Lung (tissue), 12 donors: Measurements from ENCODE around the gene RAB27A. TPM values are rescaled to one million over a fixed set of nuclear protein-coding genes. Genes with fewer than 3 reads are reported as not detected.
A peak's percentile ranks its signal among the peaks of the same experiment; 100 is the strongest.
"Not testable (repeated sequence)": the region's sequence is repeated elsewhere in the genome, so short reads cannot be mapped to it uniquely, and the experiment has no call there.

ENCODE experiments used
- ATAC-seq: fragments of 200-7000 bp; cut with Tn5 transposase; one replicate; pipeline ENCODE4 v1.9.1; 2020; ENCODE audit warnings: moderate number of reproducible peaks; ENCODE audit not compliant: insufficient read depth, low FRiP score
- DNase-seq, 3 donors: peaks; one replicate each; pipeline ENCODE4 v3.0.0-alpha.2; 2013 to 2017
- H3K27ac ChIP-seq, 2 donors: one replicate each; pipeline ENCODE4 v1.5.1; 2013; ENCODE audit warnings: mild to moderate bottlenecking in 2 of 2, moderate library complexity in 2 of 2, control low read depth in 1 of 2, inconsistent platforms in 1 of 2, low read depth in 1 of 2, low read length in 1 of 2
- H3K27me3 ChIP-seq, 3 donors: one replicate each; pipeline ENCODE4 v1.5.1; 2013; ENCODE audit warnings: low read length in 2 of 3; ENCODE audit not compliant: control insufficient read depth in 3 of 3, insufficient read depth in 3 of 3
- H3K36me3 ChIP-seq, 4 donors: one replicate each; pipeline ENCODE4 v1.5.1; 2013; ENCODE audit warnings: low read length in 4 of 4, mild to moderate bottlenecking in 1 of 4, moderate library complexity in 1 of 4; ENCODE audit not compliant: control insufficient read depth in 4 of 4, insufficient read depth in 4 of 4
- H3K4me1 ChIP-seq, 5 donors: one replicate each; pipeline ENCODE4 v1.5.1; 2013; ENCODE audit warnings: low read length in 5 of 5, mild to moderate bottlenecking in 2 of 5, moderate library complexity in 1 of 5; ENCODE audit not compliant: control insufficient read depth in 5 of 5, insufficient read depth in 5 of 5
- H3K4me3 ChIP-seq: one replicate; pipeline ENCODE4 v1.5.1; 2013; ENCODE audit warnings: mild to moderate bottlenecking, control low read depth, moderate library complexity
- H3K9ac ChIP-seq, 2 donors: one replicate each; pipeline ENCODE4 v1.5.1; 2013; ENCODE audit warnings: low read length in 2 of 2, control low read depth in 1 of 2; ENCODE audit not compliant: insufficient read depth in 1 of 2
- H3K9me3 ChIP-seq, 4 donors: one replicate each; pipeline ENCODE4 v1.5.1; 2013; ENCODE audit warnings: low read length in 3 of 4, mild to moderate bottlenecking in 1 of 4, moderate library complexity in 1 of 4; ENCODE audit not compliant: control insufficient read depth in 4 of 4, insufficient read depth in 3 of 4
- WGBS, 2 donors: extraction: QIAGEN DNeasy Blood & Tissue Kit; methylation state at CpG; one replicate each; pipeline ENCODE4 v1.1.7; 2013; 5-methylcytosine and 5-hydroxymethylcytosine counted together
- polyA plus RNA-seq, 2 donors: library from polyadenylated mRNA; stranded (reverse); fragments of 200-250 nt; gene quantifications; one replicate each; pipeline ENCODE4 v1.2.1, GENCODE V29; 2013
- total RNA-seq, 2 donors: library from RNA; depleted of rRNA in 1 of 2; stranded (reverse); fragments of >200 nt in 1 of 2; gene quantifications; one replicate each; pipeline ENCODE4 v1.2.1, GENCODE V29; 2014 to 2021
- TF ChIP-seq, protein P1 (sequence below): IDR thresholded peaks from 2 replicates; pipeline ENCODE4 v1.5.1; 2012; ENCODE audit warnings: mild to moderate bottlenecking; ENCODE audit errors: control extremely low read depth, extremely low read depth
- donor health status: control.
- donor health status: control.
- donor health status: Bipolar disorder and iron deficiency.
- donor health status: healthy.
- donor health status: DM: yes; HTN: yes; CAD: no.

RAB27A gene
- total and polyA plus RNA-seq, 4 donors = 24.4 to 77.1 (median 63.4) TPM

GRCh38 chr15:55283379-55284147 lies 6.0 kb downstream of the RAB27A start:
- H3K4me1 ChIP-seq = peaks cover 0 to 24% (median 12%) of the 10 kb centered on the region in 5 donors
- WGBS, 2 donors = 53 to 55% methylated on average over 6 of the region's 6 CpGs
- no peak overlapping the region for H3K4me3 ChIP-seq
- TF ChIP-seq, protein P1, sequence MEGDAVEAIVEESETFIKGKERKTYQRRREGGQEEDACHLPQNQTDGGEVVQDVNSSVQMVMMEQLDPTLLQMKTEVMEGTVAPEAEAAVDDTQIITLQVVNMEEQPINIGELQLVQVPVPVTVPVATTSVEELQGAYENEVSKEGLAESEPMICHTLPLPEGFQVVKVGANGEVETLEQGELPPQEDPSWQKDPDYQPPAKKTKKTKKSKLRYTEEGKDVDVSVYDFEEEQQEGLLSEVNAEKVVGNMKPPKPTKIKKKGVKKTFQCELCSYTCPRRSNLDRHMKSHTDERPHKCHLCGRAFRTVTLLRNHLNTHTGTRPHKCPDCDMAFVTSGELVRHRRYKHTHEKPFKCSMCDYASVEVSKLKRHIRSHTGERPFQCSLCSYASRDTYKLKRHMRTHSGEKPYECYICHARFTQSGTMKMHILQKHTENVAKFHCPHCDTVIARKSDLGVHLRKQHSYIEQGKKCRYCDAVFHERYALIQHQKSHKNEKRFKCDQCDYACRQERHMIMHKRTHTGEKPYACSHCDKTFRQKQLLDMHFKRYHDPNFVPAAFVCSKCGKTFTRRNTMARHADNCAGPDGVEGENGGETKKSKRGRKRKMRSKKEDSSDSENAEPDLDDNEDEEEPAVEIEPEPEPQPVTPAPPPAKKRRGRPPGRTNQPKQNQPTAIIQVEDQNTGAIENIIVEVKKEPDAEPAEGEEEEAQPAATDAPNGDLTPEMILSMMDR = no peak
- peak; percentile 69 for ATAC-seq
- peak; percentile 33 to 70 (median 40) for DNase-seq
- H3K36me3 ChIP-seq = no peaks in the 10 kb centered on the region
- no peaks in the 10 kb centered on the region for H3K27me3 ChIP-seq
- no peak overlapping the region for H3K27ac ChIP-seq
- H3K9me3 ChIP-seq = no peaks in the 10 kb centered on the region
- H3K9ac ChIP-seq = no peak overlapping the region

GRCh38 chr15:55282284-55282833 lies 7.3 kb downstream of the RAB27A start:
- Histone ChIP-seq H3K4me3 (no peak overlapping the region), H3K27ac (peak overlapping the region in 1 of 2 donors; percentile 84), H3K4me1 (peaks cover 0 to 24% (median 12%) of the 10 kb centered on the region in 5 donors)

DNA sequence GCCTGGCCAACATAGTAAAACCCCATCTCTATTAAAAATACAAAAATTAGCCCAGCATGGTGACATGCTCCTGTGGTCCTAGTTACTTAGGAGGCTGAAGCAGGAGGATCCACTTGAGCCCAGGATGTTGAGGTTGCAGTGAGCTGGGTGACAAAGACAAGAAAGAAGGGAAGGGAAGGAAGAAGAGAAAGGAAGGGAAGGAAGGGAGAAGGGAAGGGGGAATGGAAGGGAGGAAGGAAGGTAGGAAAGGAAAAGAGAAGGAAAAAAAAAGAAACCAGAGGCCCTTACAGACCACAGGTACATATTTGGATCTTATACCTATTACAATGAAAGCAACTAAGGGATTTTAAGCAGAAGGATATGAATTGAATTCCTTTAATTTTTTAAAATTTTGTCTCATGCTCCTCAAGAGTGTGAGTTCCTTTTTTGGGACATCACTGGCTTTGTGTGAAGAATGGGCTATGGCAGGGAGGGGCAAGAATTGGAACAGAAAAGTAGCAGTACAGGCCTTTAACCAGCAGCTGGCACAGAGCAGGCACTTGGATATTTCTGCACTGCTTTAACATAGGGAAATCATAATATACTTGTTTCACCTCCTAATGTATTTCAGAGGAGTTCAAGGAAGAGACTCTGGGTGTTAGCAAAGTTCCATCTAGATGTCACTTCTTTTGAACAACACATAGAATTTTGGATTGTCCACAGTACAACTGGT lies 7.9 kb downstream of the RAB27A start:
- H3K27me3 ChIP-seq = no peaks in the 10 kb centered on the region
- H3K9me3 ChIP-seq = no peaks in the 10 kb centered on the region
- no peak overlapping the region for H3K27ac ChIP-seq
- no peak overlapping the region for H3K9ac ChIP-seq
- no peaks in the 10 kb centered on the region for H3K36me3 ChIP-seq
- TF ChIP-seq, protein P1 = no peak
- DNase-seq (no peak), ATAC-seq (no peak)
- peaks cover 0 to 24% (median 12%) of the 10 kb centered on the region in 5 donors for H3K4me1 ChIP-seq
- H3K4me3 ChIP-seq = no peak overlapping the region

More at GRCh38 chr15:55282284-55282833, 7.3 kb downstream of the RAB27A start:
- ATAC-seq = peak; percentile 64
- TF ChIP-seq, protein P1 = no peak
- WGBS, 2 donors = 24 to 54% methylated on average over 5 of the region's 5 CpGs
- Histone ChIP-seq H3K27me3 (no peaks in the 10 kb centered on the region), H3K36me3 (no peaks in the 10 kb centered on the region), H3K9me3 (no peaks in the 10 kb centered on the region), H3K9ac (peak overlapping the region in 1 of 2 donors; percentile 25)
- DNase-seq = no peak

GRCh38 chr15:55280589-55280988 lies 9.0 kb downstream of the RAB27A start:
- not testable (repeated sequence) for H3K4me3 ChIP-seq, H3K9ac ChIP-seq, H3K27ac ChIP-seq, H3K27me3 ChIP-seq, DNase-seq, ATAC-seq, H3K36me3 ChIP-seq, H3K9me3 ChIP-seq
- WGBS, 2 donors = 71% methylated on average over 2 of the region's 2 CpGs
- H3K4me1 ChIP-seq = peaks cover 0 to 24% (median 11%) of the 10 kb centered on the region in 5 donors
